Measurements from ENCODE around the gene PRODH2.

GRCh38 chr19:35777086-35777841 is 35.4 kb downstream of the PRODH2 start:
- TF ChIP-seq, protein P1, sequence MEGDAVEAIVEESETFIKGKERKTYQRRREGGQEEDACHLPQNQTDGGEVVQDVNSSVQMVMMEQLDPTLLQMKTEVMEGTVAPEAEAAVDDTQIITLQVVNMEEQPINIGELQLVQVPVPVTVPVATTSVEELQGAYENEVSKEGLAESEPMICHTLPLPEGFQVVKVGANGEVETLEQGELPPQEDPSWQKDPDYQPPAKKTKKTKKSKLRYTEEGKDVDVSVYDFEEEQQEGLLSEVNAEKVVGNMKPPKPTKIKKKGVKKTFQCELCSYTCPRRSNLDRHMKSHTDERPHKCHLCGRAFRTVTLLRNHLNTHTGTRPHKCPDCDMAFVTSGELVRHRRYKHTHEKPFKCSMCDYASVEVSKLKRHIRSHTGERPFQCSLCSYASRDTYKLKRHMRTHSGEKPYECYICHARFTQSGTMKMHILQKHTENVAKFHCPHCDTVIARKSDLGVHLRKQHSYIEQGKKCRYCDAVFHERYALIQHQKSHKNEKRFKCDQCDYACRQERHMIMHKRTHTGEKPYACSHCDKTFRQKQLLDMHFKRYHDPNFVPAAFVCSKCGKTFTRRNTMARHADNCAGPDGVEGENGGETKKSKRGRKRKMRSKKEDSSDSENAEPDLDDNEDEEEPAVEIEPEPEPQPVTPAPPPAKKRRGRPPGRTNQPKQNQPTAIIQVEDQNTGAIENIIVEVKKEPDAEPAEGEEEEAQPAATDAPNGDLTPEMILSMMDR (conservative IDR thresholded peaks at IDR 0.05 in 1 of 2, IDR thresholded peaks at IDR 0.05 in 1 of 2; ENCODE audit: extremely low read depth in 1 of 2, insufficient read depth in 1 of 2, low read depth in 1 of 2, low read length in 2 of 2), result no peak
- TF ChIP-seq EZH2 (IDR thresholded peaks at IDR 0.05; ENCODE audit: borderline replicate concordance, low read length), result no peak
